HG03196 (cell line): Measurements from ENCODE around the gene PSMD2.
A peak's percentile ranks its signal among the peaks of the same experiment; 100 is the strongest.

Experiments
- ATAC-seq: cut with Tn5 transposase; IDR thresholded peaks from one replicate; pipeline ENCODE4 v1.9.1; 2021; ENCODE audit not compliant: unreplicated experiment

Gene PSMD2

GRCh38 chr3:184277366-184277765 lies 21.7 kb upstream of the PSMD2 start:
- ATAC-seq = no peak

GRCh38 chr3:184282941-184283340 lies 16.1 kb upstream of the PSMD2 start:
- no peak for ATAC-seq

- ATAC-seq = no peak
Measured at GRCh38 chr3:184283681-184284080, 15.4 kb upstream of the PSMD2 start.

- ATAC-seq = no peak
Measured at GRCh38 chr3:184284696-184285095, 14.3 kb upstream of the PSMD2 start.

GRCh38 chr3:184289426-184289938 lies 9.6 kb upstream of the PSMD2 start:
- no peak for ATAC-seq

GRCh38 chr3:184290331-184290730 lies 8.7 kb upstream of the PSMD2 start:
- no peak for ATAC-seq

GRCh38 chr3:184291044-184291737 lies 7.8 kb upstream of the PSMD2 start:
- no peak for ATAC-seq

- no peak for ATAC-seq
Measured at GRCh38 chr3:184291738-184292445, 7.1 kb upstream of the PSMD2 start.

GRCh38 chr3:184295771-184296170 lies 3.3 kb upstream of the PSMD2 start:
- ATAC-seq = no peak

GRCh38 chr3:184296616-184297015 lies 2.4 kb upstream of the PSMD2 start:
- ATAC-seq = no peak

- no peak for ATAC-seq
Measured at GRCh38 chr3:184299488-184300377, 692 bp downstream of the PSMD2 start.

GRCh38 chr3:184300378-184300720 lies 1.3 kb downstream of the PSMD2 start:
- no peak for ATAC-seq

- no peak for ATAC-seq
Measured at GRCh38 chr3:184305577-184305976, 6.5 kb downstream of the PSMD2 start.

- no peak for ATAC-seq
Measured at GRCh38 chr3:184306341-184306972, 7.4 kb downstream of the PSMD2 start.

GRCh38 chr3:184307915-184308314 lies 8.9 kb downstream of the PSMD2 start:
- ATAC-seq = no peak

- no peak for ATAC-seq
Measured at GRCh38 chr3:184308744-184309143, 9.7 kb downstream of the PSMD2 start.

GRCh38 chr3:184311633-184312032 lies 12.6 kb downstream of the PSMD2 start:
- no peak for ATAC-seq

GRCh38 chr3:184314363-184314699 lies 15.3 kb downstream of the PSMD2 start, which contains the start of gene EIF4G1:
EIF4G1 (plus strand) TSS chr3:184314606; CDS start chr3:184315797, 1,191 bp downstream.
- peak; percentile 87 for ATAC-seq

- ATAC-seq = peak; percentile 31
Measured at GRCh38 chr3:184314700-184315542, 15.9 kb downstream of the PSMD2 start.

- no peak for ATAC-seq
Measured at GRCh38 chr3:184315543-184315867, 16.5 kb downstream of the PSMD2 start.
